ENCODE results near the gene FBN2. TPM values are rescaled to one million over a fixed set of nuclear protein-coding genes. Genes with fewer than 3 reads are reported as not detected.

FBN2 gene
- total RNA-seq, 1 experiment from 2014 or later = 0.22 TPM

- Histone ChIP-seq H3K27ac (no peak overlapping the region), H4K20me1 (ENCODE audit: insufficient read depth) (no peaks in the 10 kb centered on the region), H3K9me2 (ENCODE audit: insufficient read depth) (no peaks in the 10 kb centered on the region), H2AFZ (no peak overlapping the region), H3K4me2 (no peak overlapping the region), H3K36me3 (ENCODE audit: low read depth) (no peaks in the 10 kb centered on the region), H3F3A (ENCODE audit: insufficient read depth, low read depth) (no peaks in the 10 kb centered on the region), H3K4me3 (no peak overlapping the region), H3K79me2 (ENCODE audit: low read depth) (no peaks in the 10 kb centered on the region), H3K27me3 (ENCODE audit: insufficient read depth, low read depth) (no peaks in the 10 kb centered on the region), H3K9me3 (ENCODE audit: insufficient read depth, low read depth) (no peaks in the 10 kb centered on the region), H3K4me1 (replicated peaks; ENCODE audit: insufficient read depth) (peaks cover 11% of the 10 kb centered on the region; the same call in 1 of the 2 replicates)
- intact Hi-C loops (cut with micrococcal nuclease; ENCODE audit: unreplicated experiment) = no loop called here
- TF ChIP-seq EZH2 (IDR thresholded peaks at IDR 0.05; ENCODE audit: low read depth) = no peak
- TF ChIP-seq, protein P1, sequence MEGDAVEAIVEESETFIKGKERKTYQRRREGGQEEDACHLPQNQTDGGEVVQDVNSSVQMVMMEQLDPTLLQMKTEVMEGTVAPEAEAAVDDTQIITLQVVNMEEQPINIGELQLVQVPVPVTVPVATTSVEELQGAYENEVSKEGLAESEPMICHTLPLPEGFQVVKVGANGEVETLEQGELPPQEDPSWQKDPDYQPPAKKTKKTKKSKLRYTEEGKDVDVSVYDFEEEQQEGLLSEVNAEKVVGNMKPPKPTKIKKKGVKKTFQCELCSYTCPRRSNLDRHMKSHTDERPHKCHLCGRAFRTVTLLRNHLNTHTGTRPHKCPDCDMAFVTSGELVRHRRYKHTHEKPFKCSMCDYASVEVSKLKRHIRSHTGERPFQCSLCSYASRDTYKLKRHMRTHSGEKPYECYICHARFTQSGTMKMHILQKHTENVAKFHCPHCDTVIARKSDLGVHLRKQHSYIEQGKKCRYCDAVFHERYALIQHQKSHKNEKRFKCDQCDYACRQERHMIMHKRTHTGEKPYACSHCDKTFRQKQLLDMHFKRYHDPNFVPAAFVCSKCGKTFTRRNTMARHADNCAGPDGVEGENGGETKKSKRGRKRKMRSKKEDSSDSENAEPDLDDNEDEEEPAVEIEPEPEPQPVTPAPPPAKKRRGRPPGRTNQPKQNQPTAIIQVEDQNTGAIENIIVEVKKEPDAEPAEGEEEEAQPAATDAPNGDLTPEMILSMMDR (conservative IDR thresholded peaks at IDR 0.05) = no peak
- DNase-seq = no peak
- ChIA-PET CTCF (no interaction called here), POLR2A (ENCODE audit: unreplicated experiment) (no interaction called here)
- no TSS peak for BruUV-seq (replicated peaks)
These were observed 258.7 kb downstream of the FBN2 start for GRCh38 chr5:128279345-128279744.

- ChIA-PET POLR2A (ENCODE audit: unreplicated experiment) (no interaction called here), CTCF (no interaction called here)
- intact Hi-C loops (cut with micrococcal nuclease; ENCODE audit: unreplicated experiment) = no loop called here
- no peak for TF ChIP-seq EZH2 (IDR thresholded peaks at IDR 0.05; ENCODE audit: low read depth)
- TF ChIP-seq, protein P1 (conservative IDR thresholded peaks at IDR 0.05) = no peak
- peak; percentile 29 to 56 for DNase-seq
- Histone ChIP-seq H3K9me3 (ENCODE audit: insufficient read depth, low read depth) (no peaks in the 10 kb centered on the region), H3F3A (ENCODE audit: insufficient read depth, low read depth) (no peaks in the 10 kb centered on the region), H3K4me2 (peak overlapping the region; percentile 61), H3K4me1 (replicated peaks; ENCODE audit: insufficient read depth) (peaks cover 14% of the 10 kb centered on the region; the same call in 1 of the 2 replicates), H3K4me3 (peak overlapping the region; percentile 33; the same call in 1 of the 2 replicates), H3K79me2 (ENCODE audit: low read depth) (no peaks in the 10 kb centered on the region), H2AFZ (peak overlapping the region; percentile 62), H3K27ac (0 out of 2 replicates have a peak overlapping the region, but pooled peaks have one; percentile 16), H3K27me3 (ENCODE audit: insufficient read depth, low read depth) (no peaks in the 10 kb centered on the region), H3K36me3 (ENCODE audit: low read depth) (no peaks in the 10 kb centered on the region), H4K20me1 (ENCODE audit: insufficient read depth) (no peaks in the 10 kb centered on the region), H3K9me2 (ENCODE audit: insufficient read depth) (no peaks in the 10 kb centered on the region)
- BruUV-seq (replicated peaks) = no TSS peak
These were observed 261.4 kb downstream of the FBN2 start for GRCh38 chr5:128276537-128277216.

- Histone ChIP-seq H3K9me2 (ENCODE audit: insufficient read depth) (no peaks in the 10 kb centered on the region), H4K20me1 (ENCODE audit: insufficient read depth) (no peaks in the 10 kb centered on the region), H2AFZ (no peak overlapping the region), H3K36me3 (ENCODE audit: low read depth) (no peaks in the 10 kb centered on the region), H3K4me3 (no peak overlapping the region), H3K4me2 (no peak overlapping the region), H3K27me3 (ENCODE audit: insufficient read depth, low read depth) (no peaks in the 10 kb centered on the region), H3K27ac (no peak overlapping the region), H3F3A (ENCODE audit: insufficient read depth, low read depth) (no peaks in the 10 kb centered on the region), H3K4me1 (replicated peaks; ENCODE audit: insufficient read depth) (peaks cover 15% of the 10 kb centered on the region; the same call in 1 of the 2 replicates), H3K9me3 (ENCODE audit: insufficient read depth, low read depth) (no peaks in the 10 kb centered on the region), H3K79me2 (ENCODE audit: low read depth) (no peaks in the 10 kb centered on the region)
- intact Hi-C loops (cut with micrococcal nuclease; ENCODE audit: unreplicated experiment) = no loop called here
- TF ChIP-seq, protein P1 (conservative IDR thresholded peaks at IDR 0.05) = no peak
- TF ChIP-seq EZH2 (IDR thresholded peaks at IDR 0.05; ENCODE audit: low read depth) = no peak
- CTCF ChIA-PET = no interaction called here
- no TSS peak for BruUV-seq (replicated peaks)
- no peak for DNase-seq
- POLR2A ChIA-PET (ENCODE audit: unreplicated experiment) = no interaction called here
These were observed 263.6 kb downstream of the FBN2 start for GRCh38 chr5:128274441-128274840.
